ENCODE measurements around the gene FBXL15.

FBXL15 gene

DNA sequence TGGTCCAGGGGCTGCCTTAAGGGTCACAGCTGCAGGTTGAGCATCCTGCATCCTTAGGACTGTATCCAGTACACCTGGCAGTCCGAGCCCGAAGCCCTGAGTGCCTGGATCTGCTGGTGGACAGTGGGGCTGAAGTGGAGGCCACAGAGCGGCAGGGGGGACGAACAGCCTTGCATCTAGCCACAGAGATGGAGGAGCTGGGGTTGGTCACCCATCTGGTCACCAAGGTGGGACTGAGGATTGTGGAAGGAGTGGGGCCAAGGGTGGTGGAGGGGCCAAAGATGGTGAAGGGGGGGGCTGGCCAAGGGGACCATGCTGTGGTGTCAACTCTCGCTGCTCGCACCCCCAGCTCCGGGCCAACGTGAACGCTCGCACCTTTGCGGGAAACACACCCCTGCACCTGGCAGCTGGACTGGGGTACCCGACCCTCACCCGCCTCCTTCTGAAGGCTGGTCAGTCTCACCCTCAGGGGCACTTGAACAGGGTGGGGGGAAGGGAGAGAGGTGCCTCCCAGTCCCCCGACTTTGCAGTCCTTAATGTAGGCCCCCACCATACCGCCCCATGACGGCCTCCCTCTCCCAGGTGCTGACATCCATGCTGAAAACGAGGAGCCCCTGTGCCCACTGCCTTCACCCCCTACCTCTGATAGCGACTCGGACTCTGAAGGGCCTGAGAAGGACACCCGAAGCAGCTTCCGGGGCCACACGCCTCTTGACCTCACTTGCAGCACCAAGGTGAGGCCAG is 19.9 kb upstream of the FBXL15 start:
- TF ChIP-seq, protein P1, sequence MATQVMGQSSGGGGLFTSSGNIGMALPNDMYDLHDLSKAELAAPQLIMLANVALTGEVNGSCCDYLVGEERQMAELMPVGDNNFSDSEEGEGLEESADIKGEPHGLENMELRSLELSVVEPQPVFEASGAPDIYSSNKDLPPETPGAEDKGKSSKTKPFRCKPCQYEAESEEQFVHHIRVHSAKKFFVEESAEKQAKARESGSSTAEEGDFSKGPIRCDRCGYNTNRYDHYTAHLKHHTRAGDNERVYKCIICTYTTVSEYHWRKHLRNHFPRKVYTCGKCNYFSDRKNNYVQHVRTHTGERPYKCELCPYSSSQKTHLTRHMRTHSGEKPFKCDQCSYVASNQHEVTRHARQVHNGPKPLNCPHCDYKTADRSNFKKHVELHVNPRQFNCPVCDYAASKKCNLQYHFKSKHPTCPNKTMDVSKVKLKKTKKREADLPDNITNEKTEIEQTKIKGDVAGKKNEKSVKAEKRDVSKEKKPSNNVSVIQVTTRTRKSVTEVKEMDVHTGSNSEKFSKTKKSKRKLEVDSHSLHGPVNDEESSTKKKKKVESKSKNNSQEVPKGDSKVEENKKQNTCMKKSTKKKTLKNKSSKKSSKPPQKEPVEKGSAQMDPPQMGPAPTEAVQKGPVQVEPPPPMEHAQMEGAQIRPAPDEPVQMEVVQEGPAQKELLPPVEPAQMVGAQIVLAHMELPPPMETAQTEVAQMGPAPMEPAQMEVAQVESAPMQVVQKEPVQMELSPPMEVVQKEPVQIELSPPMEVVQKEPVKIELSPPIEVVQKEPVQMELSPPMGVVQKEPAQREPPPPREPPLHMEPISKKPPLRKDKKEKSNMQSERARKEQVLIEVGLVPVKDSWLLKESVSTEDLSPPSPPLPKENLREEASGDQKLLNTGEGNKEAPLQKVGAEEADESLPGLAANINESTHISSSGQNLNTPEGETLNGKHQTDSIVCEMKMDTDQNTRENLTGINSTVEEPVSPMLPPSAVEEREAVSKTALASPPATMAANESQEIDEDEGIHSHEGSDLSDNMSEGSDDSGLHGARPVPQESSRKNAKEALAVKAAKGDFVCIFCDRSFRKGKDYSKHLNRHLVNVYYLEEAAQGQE (IDR thresholded peaks at IDR 0.05; ENCODE audit: insufficient read depth in 1 of 2, low read depth in 2 of 2, low read length in 2 of 2) = no peak
- TF ChIP-seq POLR2AphosphoS5 (IDR thresholded peaks at IDR 0.05; ENCODE audit: low read depth, low read length) (no peak), SIN3A (IDR thresholded peaks at IDR 0.05; ENCODE audit: borderline replicate concordance, insufficient read depth, low read length) (no peak), FOXP2 (optimal IDR thresholded peaks at IDR 0.05; ENCODE audit: borderline replicate concordance, extremely low read depth, extremely low read length, insufficient read depth) (no peak), TAF1 (IDR thresholded peaks at IDR 0.05; ENCODE audit: borderline replicate concordance, insufficient read depth, low read length) (no peak)

DNA sequence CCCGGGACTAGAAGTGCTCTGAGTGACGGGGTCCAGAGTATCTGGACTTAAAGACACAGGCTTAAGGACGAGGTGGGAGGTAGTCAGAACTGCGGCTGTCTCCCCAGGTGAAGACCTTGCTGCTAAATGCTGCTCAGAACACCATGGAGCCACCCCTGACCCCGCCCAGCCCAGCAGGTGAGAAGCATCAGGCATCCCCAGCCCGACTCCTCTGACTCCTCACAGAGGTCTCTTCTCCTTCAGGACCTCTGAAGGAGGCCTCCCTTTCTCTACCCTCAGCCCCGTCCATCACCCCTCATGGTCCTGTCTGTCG is 19.3 kb upstream of the FBXL15 start:
- no peak for TF ChIP-seq POLR2AphosphoS5 (IDR thresholded peaks at IDR 0.05; ENCODE audit: low read depth, low read length)
- TF ChIP-seq TAF1 (IDR thresholded peaks at IDR 0.05; ENCODE audit: borderline replicate concordance, insufficient read depth, low read length) = no peak
- TF ChIP-seq, protein P1 (IDR thresholded peaks at IDR 0.05; ENCODE audit: insufficient read depth in 1 of 2, low read depth in 2 of 2, low read length in 2 of 2) = no peak
- no peak for TF ChIP-seq SIN3A (IDR thresholded peaks at IDR 0.05; ENCODE audit: borderline replicate concordance, insufficient read depth, low read length)
- no peak for TF ChIP-seq FOXP2 (optimal IDR thresholded peaks at IDR 0.05; ENCODE audit: borderline replicate concordance, extremely low read depth, extremely low read length, insufficient read depth)

DNA sequence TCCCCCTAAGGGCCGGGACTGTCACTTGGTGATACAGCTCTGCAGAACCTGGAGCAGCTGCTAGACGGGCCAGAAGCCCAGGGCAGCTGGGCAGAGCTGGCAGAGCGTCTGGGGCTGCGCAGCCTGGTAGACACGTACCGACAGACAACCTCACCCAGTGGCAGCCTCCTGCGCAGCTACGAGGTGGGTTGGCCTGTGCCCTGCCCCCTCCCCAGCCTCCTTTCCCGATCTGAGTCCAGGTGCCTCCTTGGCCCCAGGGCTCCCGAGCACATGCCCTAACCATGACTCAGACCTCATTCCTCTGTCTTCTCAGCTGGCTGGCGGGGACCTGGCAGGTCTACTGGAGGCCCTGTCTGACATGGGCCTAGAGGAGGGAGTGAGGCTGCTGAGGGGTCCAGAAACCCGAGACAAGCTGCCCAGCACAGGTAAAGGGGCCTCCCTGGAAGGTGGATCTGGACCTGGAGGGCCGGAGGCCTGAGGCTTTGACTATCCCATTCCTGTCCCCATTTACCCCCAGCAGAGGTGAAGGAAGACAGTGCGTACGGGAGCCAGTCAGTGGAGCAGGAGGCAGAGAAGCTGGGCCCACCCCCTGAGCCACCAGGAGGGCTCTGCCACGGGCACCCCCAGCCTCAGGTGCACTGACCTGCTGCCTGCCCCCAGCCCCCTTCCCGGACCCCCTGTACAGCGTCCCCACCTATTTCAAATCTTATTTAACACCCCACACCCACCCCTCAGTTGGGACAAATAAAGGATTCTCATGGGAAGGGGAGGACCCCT is 18.7 kb upstream of the FBXL15 start:
- TF ChIP-seq TAF1 (IDR thresholded peaks at IDR 0.05; ENCODE audit: borderline replicate concordance, insufficient read depth, low read length) (no peak), POLR2AphosphoS5 (IDR thresholded peaks at IDR 0.05; ENCODE audit: low read depth, low read length) (no peak), FOXP2 (optimal IDR thresholded peaks at IDR 0.05; ENCODE audit: borderline replicate concordance, extremely low read depth, extremely low read length, insufficient read depth) (no peak), SIN3A (IDR thresholded peaks at IDR 0.05; ENCODE audit: borderline replicate concordance, insufficient read depth, low read length) (no peak)
- TF ChIP-seq, protein P1 (IDR thresholded peaks at IDR 0.05; ENCODE audit: insufficient read depth in 1 of 2, low read depth in 2 of 2, low read length in 2 of 2) = no peak

DNA sequence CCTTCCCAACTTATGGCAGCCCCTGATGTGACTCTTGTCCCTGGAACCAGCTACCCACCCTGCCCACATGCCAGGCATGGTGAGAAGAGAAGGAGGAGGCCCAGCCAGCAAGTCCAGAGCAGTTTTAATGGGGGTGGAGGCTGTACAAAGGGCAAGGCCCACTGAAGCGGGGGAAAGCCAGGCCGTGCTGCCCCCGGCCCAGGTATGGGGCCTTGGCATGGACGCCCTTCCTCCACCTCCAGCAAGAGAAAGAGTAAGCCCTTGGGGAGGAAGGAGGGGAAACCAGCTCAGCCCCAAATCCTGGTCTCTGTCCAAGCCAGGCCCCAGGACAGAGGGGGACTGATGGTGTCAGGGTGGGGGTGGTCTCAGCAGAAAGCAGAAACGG is 18.1 kb upstream of the FBXL15 start:
- no peak for TF ChIP-seq FOXP2 (optimal IDR thresholded peaks at IDR 0.05; ENCODE audit: borderline replicate concordance, extremely low read depth, extremely low read length, insufficient read depth)
- TF ChIP-seq, protein P1 (IDR thresholded peaks at IDR 0.05; ENCODE audit: insufficient read depth in 1 of 2, low read depth in 2 of 2, low read length in 2 of 2) = no peak
- no peak for TF ChIP-seq SIN3A (IDR thresholded peaks at IDR 0.05; ENCODE audit: borderline replicate concordance, insufficient read depth, low read length)
- TF ChIP-seq POLR2AphosphoS5 (IDR thresholded peaks at IDR 0.05; ENCODE audit: low read depth, low read length) = no peak
- no peak for TF ChIP-seq TAF1 (IDR thresholded peaks at IDR 0.05; ENCODE audit: borderline replicate concordance, insufficient read depth, low read length)

All from PFSK-1 (cell line).